Measurements from ENCODE around the gene DDX39B.

DNA sequence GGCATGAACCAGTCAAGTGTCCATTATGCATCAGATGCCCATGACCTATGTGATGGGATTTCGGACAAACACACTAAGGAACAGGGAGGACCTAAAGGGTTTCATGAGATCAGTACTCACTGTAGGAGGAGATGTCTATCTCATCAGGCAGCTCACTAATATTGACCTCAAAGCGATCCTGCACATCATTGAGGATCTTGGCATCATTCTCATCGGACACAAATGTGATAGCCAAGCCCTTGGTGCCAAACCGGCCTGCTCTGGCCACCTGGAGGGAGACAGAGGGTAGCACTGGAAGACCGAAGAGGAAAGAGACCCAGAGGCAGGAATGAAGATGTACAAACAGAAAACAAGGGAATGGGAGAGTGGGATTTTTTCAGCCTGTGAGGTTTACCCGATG, 11.1 kb downstream of the DDX39B start:
- TF ChIP-seq, protein P1, sequence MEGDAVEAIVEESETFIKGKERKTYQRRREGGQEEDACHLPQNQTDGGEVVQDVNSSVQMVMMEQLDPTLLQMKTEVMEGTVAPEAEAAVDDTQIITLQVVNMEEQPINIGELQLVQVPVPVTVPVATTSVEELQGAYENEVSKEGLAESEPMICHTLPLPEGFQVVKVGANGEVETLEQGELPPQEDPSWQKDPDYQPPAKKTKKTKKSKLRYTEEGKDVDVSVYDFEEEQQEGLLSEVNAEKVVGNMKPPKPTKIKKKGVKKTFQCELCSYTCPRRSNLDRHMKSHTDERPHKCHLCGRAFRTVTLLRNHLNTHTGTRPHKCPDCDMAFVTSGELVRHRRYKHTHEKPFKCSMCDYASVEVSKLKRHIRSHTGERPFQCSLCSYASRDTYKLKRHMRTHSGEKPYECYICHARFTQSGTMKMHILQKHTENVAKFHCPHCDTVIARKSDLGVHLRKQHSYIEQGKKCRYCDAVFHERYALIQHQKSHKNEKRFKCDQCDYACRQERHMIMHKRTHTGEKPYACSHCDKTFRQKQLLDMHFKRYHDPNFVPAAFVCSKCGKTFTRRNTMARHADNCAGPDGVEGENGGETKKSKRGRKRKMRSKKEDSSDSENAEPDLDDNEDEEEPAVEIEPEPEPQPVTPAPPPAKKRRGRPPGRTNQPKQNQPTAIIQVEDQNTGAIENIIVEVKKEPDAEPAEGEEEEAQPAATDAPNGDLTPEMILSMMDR (IDR thresholded peaks at IDR 0.05 in 4 of 5, conservative IDR thresholded peaks at IDR 0.05 in 1 of 5), result no peak
- TF ChIP-seq POLR2A (IDR thresholded peaks at IDR 0.05), result no peak

All from gastrocnemius medialis (tissue), 4 donors.